CD14-positive monocyte (primary cell): Measurements from ENCODE around the gene FCGBP. TPM values are rescaled to one million over a fixed set of nuclear protein-coding genes. Genes with fewer than 3 reads are reported as not detected.

Experiments
- DNase-seq, 3 donors: peaks; one replicate each; pipeline ENCODE4 v3.0.0-alpha.2; 2011 to 2022
- H2AFZ ChIP-seq: 2 replicates; pipeline ENCODE4 v1.6.0; 2012; ENCODE audit warnings: mild to moderate bottlenecking, low read depth, low read length, inconsistent platforms; ENCODE audit not compliant: insufficient read depth, poor library complexity, severe bottlenecking
- H3K27ac ChIP-seq, 2 donors: 1 replicate in 1 of 2; 2 replicates in 1 of 2; pipeline ENCODE4 v1.5.1; 2012 to 2013; ENCODE audit warnings: low read length in 2 of 2, control low read depth in 1 of 2, inconsistent platforms in 1 of 2, low read depth in 1 of 2, mild to moderate bottlenecking in 1 of 2
- H3K27me3 ChIP-seq, 2 donors: one replicate each; pipeline versions ENCODE4 v1.6.0 to v1.6.1; 2011 to 2013; ENCODE audit warnings: low read length in 2 of 2; ENCODE audit not compliant: control insufficient read depth in 2 of 2, insufficient read depth in 2 of 2
- H3K36me3 ChIP-seq, 2 donors: replicated peaks in 1 of 2; 1 replicate in 1 of 2; 2 replicates in 1 of 2; pipeline versions ENCODE4 v1.5.1 to v1.6.1; 2012 to 2013; ENCODE audit warnings: low read length in 2 of 2, control low read depth in 1 of 2, inconsistent platforms in 1 of 2, mild to moderate bottlenecking in 1 of 2; ENCODE audit not compliant: insufficient read depth in 2 of 2, control insufficient read depth in 1 of 2
- H3K4me1 ChIP-seq, 2 donors: 1 replicate in 1 of 2; 2 replicates in 1 of 2; pipeline versions ENCODE4 v1.5.1 to v1.6.1; 2012 to 2013; ENCODE audit warnings: low read length in 2 of 2, control low read depth in 1 of 2, inconsistent platforms in 1 of 2, mild to moderate bottlenecking in 1 of 2, moderate library complexity in 1 of 2; ENCODE audit not compliant: insufficient read depth in 2 of 2, control insufficient read depth in 1 of 2
- H3K4me2 ChIP-seq: replicated peaks from 2 replicates; pipeline ENCODE3; 2012; ENCODE audit warnings: low read length, moderate library complexity, mild to moderate bottlenecking; ENCODE audit not compliant: poor library complexity, severe bottlenecking; ENCODE audit errors: extremely low read depth
- H3K4me3 ChIP-seq, 3 experiments: fragments of 200-600 bp in 1 of 3; sonication (generic) in 1 of 3; replicated peaks in 1 of 3; 1 replicate in 2 of 3; 2 replicates in 1 of 3; pipeline ENCODE4 v1.5.1; 2011 to 2013; ENCODE audit warnings: low read length in 3 of 3, mild to moderate bottlenecking in 3 of 3, control low read depth in 2 of 3, low read depth in 2 of 3, inconsistent platforms in 1 of 3, moderate library complexity in 1 of 3
- H3K79me2 ChIP-seq: 2 replicates; pipeline ENCODE4 v1.6.0; 2012; ENCODE audit warnings: mild to moderate bottlenecking, control low read depth, inconsistent platforms, low read length, moderate library complexity; ENCODE audit not compliant: insufficient read depth
- H3K9ac ChIP-seq: 2 replicates; pipeline ENCODE4 v1.6.0; 2017; ENCODE audit warnings: low read length, mild to moderate bottlenecking; ENCODE audit not compliant: insufficient read depth, poor library complexity, severe bottlenecking
- H3K9me3 ChIP-seq, 2 donors: replicated peaks in 1 of 2; 1 replicate in 1 of 2; 2 replicates in 1 of 2; pipeline versions ENCODE4 v1.5.1 to v1.6.1; 2012 to 2013; ENCODE audit warnings: low read length in 2 of 2, control low read depth in 1 of 2; ENCODE audit not compliant: control insufficient read depth in 1 of 2, insufficient read depth in 1 of 2
- H4K20me1 ChIP-seq: 2 replicates; pipeline ENCODE4 v1.6.0; 2012; ENCODE audit warnings: mild to moderate bottlenecking, low read length, control low read depth, moderate library complexity; ENCODE audit not compliant: insufficient read depth
- H3K27ac Mint-ChIP-seq, 7 donors: one replicate each; pipeline ENCODE4 v1.8.0; 2020; ENCODE audit warnings: mild to moderate bottlenecking in 7 of 7, mixed read lengths in 7 of 7, moderate library complexity in 6 of 7, inconsistent platforms in 2 of 7
- H3K27me3 Mint-ChIP-seq, 3 donors: one replicate each; pipeline ENCODE4 v1.8.0; 2021 to 2022; ENCODE audit warnings: low read depth in 3 of 3, mild to moderate bottlenecking in 3 of 3, mixed read lengths in 3 of 3, moderate library complexity in 3 of 3, inconsistent platforms in 1 of 3
- H3K36me3 Mint-ChIP-seq, 2 donors: one replicate each; pipeline ENCODE4 v1.8.0; 2020; ENCODE audit warnings: mixed read lengths in 2 of 2, inconsistent platforms in 1 of 2, mild to moderate bottlenecking in 1 of 2
- H3K4me1 Mint-ChIP-seq: one replicate; pipeline ENCODE4 v1.8.0; 2020; ENCODE audit warnings: mild to moderate bottlenecking, mixed read lengths
- H3K4me3 Mint-ChIP-seq, 2 donors: one replicate each; pipeline ENCODE4 v1.8.0; 2020; ENCODE audit warnings: mild to moderate bottlenecking in 2 of 2, mixed read lengths in 2 of 2, moderate library complexity in 1 of 2
- H3K9me3 Mint-ChIP-seq, 7 donors: one replicate each; pipeline ENCODE4 v1.8.0; 2020 to 2022; ENCODE audit warnings: mixed read lengths in 7 of 7, mild to moderate bottlenecking in 6 of 7, moderate library complexity in 6 of 7, inconsistent platforms in 2 of 7
- CTCF ChIP-seq: fragments of 200-600 bp; IDR thresholded peaks from one replicate; pipeline ENCODE4 v1.8.0; 2022; ENCODE audit warnings: antibody characterized with exemption, mild to moderate bottlenecking
- WGBS: methylation state at CpG from one replicate; pipeline ENCODE4 v1.1.5; 2013; ENCODE audit warnings: missing lambda C conversion rate; ENCODE audit not compliant: insufficient coverage; 5-methylcytosine and 5-hydroxymethylcytosine counted together
- intact Hi-C, 2 donors: fragments of 100-400 bp; cut with micrococcal nuclease; formaldehyde crosslinking; loops; one replicate each; pipeline versions ENCODE4 v1.15.0 to v1.15.1; 2023
- polyA plus RNA-seq, 3 donors: library from polyadenylated mRNA; depleted of rRNA in 1 of 3; unstranded in 2 of 3; stranded (reverse) in 1 of 3; fragments of 300-500 nt in 2 of 3; fragments of >200 nt in 1 of 3; fragmentation: Illumina TruSeq in 2 of 3; gene quantifications; 1 replicate in 2 of 3; 2 replicates in 1 of 3; pipeline ENCODE4 v1.2.3, GENCODE V29; 2012 to 2021

FCGBP gene
- polyA plus RNA-seq, 3 donors: 0.07 to 0.29 TPM; not detected in 1

- H3K4me2 ChIP-seq: no peak overlapping the region
- H3K4me1 Mint-ChIP-seq: peaks cover 29% of the 10 kb centered on the region
- WGBS: 76% methylated on average over 5 of the region's 9 CpGs
- no peaks in the 10 kb centered on the region for H4K20me1 ChIP-seq
- no peak overlapping the region for H3K4me3 ChIP-seq
- no peak overlapping the region for H2AFZ ChIP-seq
- peak overlapping the region in 1 of 2 donors; percentile 63 for H3K4me3 Mint-ChIP-seq
- H3K36me3 Mint-ChIP-seq: peaks cover 5 to 7% of the 10 kb centered on the region in 2 donors
- peaks cover 14% of the 10 kb centered on the region for H3K79me2 ChIP-seq
- no peak overlapping the region for H3K27ac Mint-ChIP-seq
- TF ChIP-seq CTCF: no peak
- H3K27me3 Mint-ChIP-seq: peaks cover 65 to 79% (median 65%) of the 10 kb centered on the region in 3 donors
- H3K27ac ChIP-seq: no peak overlapping the region
- DNase-seq: no peak
- intact Hi-C loops: loop anchor here in 1 of 2 donors (5.0 kb wide), 1 partner anchor 35 kb away; the partner anchor contains the start of gene FCGBP
- no peaks in the 10 kb centered on the region for H3K9me3 ChIP-seq
- H3K9ac ChIP-seq: no peak overlapping the region
- H3K27me3 ChIP-seq: peaks cover 16 to 58% of the 10 kb centered on the region in 2 donors
- H3K9me3 Mint-ChIP-seq: peaks cover 0 to 9% (median 2%) of the 10 kb centered on the region in 7 donors
- H3K36me3 ChIP-seq: peaks cover 4 to 5% of the 10 kb centered on the region in 2 donors
- H3K4me1 ChIP-seq: peaks cover 22 to 29% of the 10 kb centered on the region in 2 donors
Observed at GRCh38 chr19:39967561-39967960, 33.1 kb upstream of the FCGBP start.

GRCh38 chr19:39966617-39967016 lies 32.2 kb upstream of the FCGBP start:
- Mint-ChIP-seq H3K9me3 (peaks cover 0 to 9% (median 2%) of the 10 kb centered on the region in 7 donors), H3K27ac (no peak overlapping the region), H3K4me1 (peaks cover 22% of the 10 kb centered on the region), H3K4me3 (peak overlapping the region in 1 of 2 donors; percentile 63), H3K27me3 (peaks cover 73 to 88% (median 73%) of the 10 kb centered on the region in 3 donors), H3K36me3 (peaks cover 0 to 2% of the 10 kb centered on the region in 2 donors)
- no peak overlapping the region for H3K27ac ChIP-seq
- no peaks in the 10 kb centered on the region for H3K9me3 ChIP-seq
- H3K79me2 ChIP-seq: peaks cover 6% of the 10 kb centered on the region
- H3K4me1 ChIP-seq: peaks cover 15 to 25% of the 10 kb centered on the region in 2 donors
- no peak overlapping the region for H3K9ac ChIP-seq
- TF ChIP-seq CTCF: no peak
- H3K36me3 ChIP-seq: no peaks in the 10 kb centered on the region
- WGBS: no CpG with 5 or more reads among the region's 6 CpGs
- no peaks in the 10 kb centered on the region for H4K20me1 ChIP-seq
- no peak overlapping the region for H3K4me3 ChIP-seq
- intact Hi-C loops: loop anchor here in 1 of 2 donors (5.0 kb wide), 1 partner anchor 34 kb away; the partner anchor contains the start of gene FCGBP
- DNase-seq: no peak
- H3K4me2 ChIP-seq: no peak overlapping the region
- H2AFZ ChIP-seq: no peak overlapping the region
- H3K27me3 ChIP-seq: peaks cover 21 to 68% of the 10 kb centered on the region in 2 donors
